Naive thymus-derived CD4-positive, alpha-beta T cell (primary cell): ENCODE data around the gene TIMM8B. TPM values are rescaled to one million over a fixed set of nuclear protein-coding genes. Genes with fewer than 3 reads are reported as not detected.
"Not testable (repeated sequence)": the region's sequence is repeated elsewhere in the genome, so short reads cannot be mapped to it uniquely, and the experiment has no call there.

Experiments
- ATAC-seq: fragments of 150-1000 bp; cut with Tn5 transposase; 2 replicates; pipeline ENCODE4 v1.10.0; 2021; ENCODE audit warnings: mild to moderate bottlenecking, moderate library complexity
- CTCF ChIA-PET: fragments of 350-600 bp; sonication (Branson Sonifier 250); formaldehyde crosslinking; loops from one replicate; lab custom pipeline; 2021; ENCODE audit warnings: antibody characterized with exemption; lab: Charles Lee
- POLR2A ChIA-PET: fragments of 350-600 bp; sonication (Branson Sonifier 250); formaldehyde crosslinking; loops from one replicate; lab custom pipeline; 2021; ENCODE audit warnings: antibody characterized with exemption, inconsistent platforms; lab: Charles Lee
- DNase-seq, 9 donors: peaks; one replicate each; pipeline versions ENCODE4 v3.0.0 to v3.0.0-alpha.2; 2020 to 2022; ENCODE audit warnings: mixed read lengths in 1 of 9
- H3K27ac ChIP-seq: one replicate; pipeline ENCODE4 v1.7.0; 2013; ENCODE audit warnings: mild to moderate bottlenecking, low read depth, low read length, moderate library complexity
- H3K27me3 ChIP-seq, 2 donors: one replicate each; pipeline ENCODE4 v1.7.0; 2013; ENCODE audit warnings: low read length in 2 of 2, mild to moderate bottlenecking in 2 of 2, moderate library complexity in 2 of 2; ENCODE audit not compliant: control insufficient read depth in 2 of 2, insufficient read depth in 2 of 2
- H3K36me3 ChIP-seq, 3 experiments: 1 replicate in 2 of 3; 2 replicates in 1 of 3; pipeline ENCODE4 v1.7.0; 2013; ENCODE audit warnings: low read length in 3 of 3, mild to moderate bottlenecking in 3 of 3, moderate library complexity in 1 of 3; ENCODE audit not compliant: insufficient read depth in 3 of 3, control insufficient read depth in 2 of 3
- H3K4me1 ChIP-seq, 2 donors: one replicate each; pipeline ENCODE4 v1.7.0; 2013; ENCODE audit warnings: low read length in 2 of 2, mild to moderate bottlenecking in 2 of 2, moderate library complexity in 1 of 2; ENCODE audit not compliant: control insufficient read depth in 2 of 2, insufficient read depth in 2 of 2
- H3K4me3 ChIP-seq: 2 replicates; pipeline ENCODE4 v1.7.0; 2013; ENCODE audit warnings: mild to moderate bottlenecking, low read length
- H3K9me3 ChIP-seq, 3 experiments: 1 replicate in 2 of 3; 2 replicates in 1 of 3; pipeline ENCODE4 v1.7.0; 2013; ENCODE audit warnings: low read length in 3 of 3; ENCODE audit not compliant: control insufficient read depth in 2 of 3
- H3K27ac Mint-ChIP-seq, 9 donors: one replicate each; pipeline ENCODE4 v1.8.0; 2020 to 2022; ENCODE audit warnings: mixed read lengths in 9 of 9, mild to moderate bottlenecking in 8 of 9, moderate library complexity in 5 of 9, inconsistent platforms in 2 of 9
- H3K27me3 Mint-ChIP-seq, 5 donors: one replicate each; pipeline ENCODE4 v1.8.0; 2021 to 2022; ENCODE audit warnings: mixed read lengths in 5 of 5, mild to moderate bottlenecking in 1 of 5
- H3K36me3 Mint-ChIP-seq, 5 donors: one replicate each; pipeline ENCODE4 v1.8.0; 2020 to 2022; ENCODE audit warnings: mixed read lengths in 5 of 5, mild to moderate bottlenecking in 3 of 5, inconsistent platforms in 1 of 5
- H3K4me1 Mint-ChIP-seq, 7 donors: one replicate each; pipeline ENCODE4 v1.8.0; 2020 to 2022; ENCODE audit warnings: mixed read lengths in 7 of 7, mild to moderate bottlenecking in 3 of 7, inconsistent platforms in 1 of 7
- H3K4me3 Mint-ChIP-seq, 10 donors: one replicate each; pipeline ENCODE4 v1.8.0; 2020 to 2022; ENCODE audit warnings: mild to moderate bottlenecking in 10 of 10, mixed read lengths in 10 of 10, moderate library complexity in 6 of 10, inconsistent platforms in 2 of 10
- H3K9me3 Mint-ChIP-seq, 11 donors: one replicate each; pipeline ENCODE4 v1.8.0; 2020 to 2022; ENCODE audit warnings: mixed read lengths in 11 of 11, mild to moderate bottlenecking in 4 of 11, inconsistent platforms in 1 of 11, moderate library complexity in 1 of 11
- intact Hi-C, 2 donors: fragments of 100-400 bp; cut with micrococcal nuclease; formaldehyde crosslinking; loops; one replicate each; pipeline ENCODE4 v1.15.1; 2023
- polyA plus RNA-seq, 2 donors: library from polyadenylated mRNA; unstranded; fragments of 300-500 nt; fragmentation: Illumina TruSeq; gene quantifications; one replicate each; pipeline ENCODE4 v1.2.3, GENCODE V29; 2021
- total RNA-seq, 6 experiments: library from RNA in 5 of 6; stranded (reverse) in 5 of 6; gene quantifications; 1 replicate in 5 of 6; 2 replicates in 1 of 6; pipeline ENCODE4 v1.2.3 and lab custom pipeline; 2021 to 2026

TIMM8B gene
- total and polyA plus RNA-seq, 7 experiments from 2014 or later, result 15.5 to 71.4 (median 28.6) TPM

- H3K4me1 ChIP-seq, result no peaks in the 10 kb centered on the region
- no peak overlapping the region for H3K27ac Mint-ChIP-seq
- ChIA-PET CTCF (no interaction called here), POLR2A (no interaction called here)
- peaks cover 6 to 59% (median 27%) of the 10 kb centered on the region in 5 donors for H3K36me3 Mint-ChIP-seq
- peaks cover 0 to 16% (median 0%) of the 10 kb centered on the region in 7 donors for H3K4me1 Mint-ChIP-seq
- H3K9me3 Mint-ChIP-seq, result no peaks in the 10 kb centered on the region
- no peak for DNase-seq
- peaks cover 0 to 60% (median 15%) of the 10 kb centered on the region in 3 experiments for H3K36me3 ChIP-seq
- H3K27ac ChIP-seq, result no peak overlapping the region
- no peaks in the 10 kb centered on the region for H3K27me3 Mint-ChIP-seq
- no peak overlapping the region for H3K4me3 Mint-ChIP-seq
- no peak for ATAC-seq
- intact Hi-C loops, result no loop called here
- no peaks in the 10 kb centered on the region for H3K27me3 ChIP-seq
- no peak overlapping the region for H3K4me3 ChIP-seq
- H3K9me3 ChIP-seq, result no peaks in the 10 kb centered on the region
Observed at GRCh38 chr11:112058103-112058502, 28.5 kb downstream of the TIMM8B start.

DNA sequence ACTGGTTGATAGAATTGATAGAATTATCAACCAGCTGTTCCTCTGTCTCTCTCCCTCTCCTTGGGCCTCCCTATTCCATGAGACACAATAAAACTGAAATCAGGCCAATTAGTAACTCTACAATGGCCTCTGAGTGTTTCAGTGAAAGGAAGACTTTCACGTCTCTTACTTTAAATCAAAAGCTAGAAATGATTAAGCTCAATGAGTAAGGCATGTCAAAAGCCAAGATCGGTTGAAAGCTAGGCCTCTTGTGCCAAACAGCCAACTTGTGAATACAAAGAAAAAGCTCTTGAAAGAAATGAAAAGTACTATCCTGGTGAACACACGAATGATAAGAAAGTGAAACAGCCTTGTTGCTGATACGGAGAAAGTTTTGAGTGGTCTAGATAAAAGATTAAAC is 29.4 kb downstream of the TIMM8B start:
- Mint-ChIP-seq H3K4me3 (peak overlapping the region in 1 of 10 donors; percentile 27), H3K27me3 (no peaks in the 10 kb centered on the region), H3K4me1 (peaks cover 0 to 16% (median 0%) of the 10 kb centered on the region in 7 donors), H3K36me3 (peaks cover 0 to 56% (median 25%) of the 10 kb centered on the region in 5 donors), H3K9me3 (no peaks in the 10 kb centered on the region), H3K27ac (peak overlapping the region in 1 of 9 donors; percentile 62)
- DNase-seq (no peak), ATAC-seq (no peak)
- Histone ChIP-seq H3K36me3 (peaks cover 0 to 59% (median 21%) of the 10 kb centered on the region in 3 experiments), H3K9me3 (no peaks in the 10 kb centered on the region), H3K4me1 (no peaks in the 10 kb centered on the region), H3K27ac (no peak overlapping the region), H3K4me3 (no peak overlapping the region), H3K27me3 (no peaks in the 10 kb centered on the region)
- intact Hi-C loops, result no loop called here
- ChIA-PET CTCF (no interaction called here), POLR2A (no interaction called here)

DNA sequence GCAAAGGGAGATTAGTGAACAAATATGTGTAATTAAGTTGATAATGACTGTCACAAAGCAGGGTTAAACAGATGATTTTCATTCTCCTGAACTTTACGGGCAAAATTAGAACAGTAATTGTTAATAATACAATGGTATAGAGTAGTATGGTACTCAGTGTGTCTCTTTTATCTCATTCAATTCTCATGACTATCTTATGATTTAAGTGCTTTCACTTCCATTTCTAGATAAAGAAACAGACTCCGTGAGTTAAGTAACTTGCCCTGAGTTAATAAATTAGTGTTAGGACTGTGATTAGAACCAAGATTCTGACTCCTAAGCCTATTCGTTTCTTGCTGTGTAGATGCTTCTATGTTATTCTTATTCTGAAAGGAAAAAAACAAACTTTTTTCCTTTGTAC is 34.8 kb downstream of the TIMM8B start:
- Mint-ChIP-seq H3K4me3 (no peak overlapping the region), H3K36me3 (peaks cover 16 to 75% (median 51%) of the 10 kb centered on the region in 5 donors), H3K9me3 (no peaks in the 10 kb centered on the region), H3K27me3 (no peaks in the 10 kb centered on the region), H3K27ac (no peak overlapping the region), H3K4me1 (peaks cover 0 to 17% (median 12%) of the 10 kb centered on the region in 7 donors)
- Histone ChIP-seq H3K36me3 (peaks cover 0 to 37% (median 15%) of the 10 kb centered on the region in 3 experiments), H3K27me3 (no peaks in the 10 kb centered on the region), H3K9me3 (no peaks in the 10 kb centered on the region), H3K4me3 (no peak overlapping the region), H3K27ac (no peak overlapping the region), H3K4me1 (no peaks in the 10 kb centered on the region)
- ChIA-PET POLR2A (no interaction called here), CTCF (no interaction called here)
- ATAC-seq (no peak), DNase-seq (no peak)
- intact Hi-C loops, result no loop called here

- CTCF ChIA-PET, result no interaction called here
- Mint-ChIP-seq H3K4me3 (no peak overlapping the region), H3K36me3 (peaks cover 19 to 80% (median 56%) of the 10 kb centered on the region in 5 donors), H3K27me3 (no peaks in the 10 kb centered on the region), H3K9me3 (no peaks in the 10 kb centered on the region), H3K4me1 (peaks cover 0 to 15% (median 12%) of the 10 kb centered on the region in 7 donors), H3K27ac (no peak overlapping the region)
- intact Hi-C loops, result no loop called here
- H3K27ac ChIP-seq, result no peak overlapping the region
- H3K27me3 ChIP-seq, result no peaks in the 10 kb centered on the region
- H3K4me3 ChIP-seq, result no peak overlapping the region
- no peaks in the 10 kb centered on the region for H3K4me1 ChIP-seq
- DNase-seq (no peak), ATAC-seq (no peak)
- no peaks in the 10 kb centered on the region for H3K9me3 ChIP-seq
- peaks cover 0 to 38% (median 17%) of the 10 kb centered on the region in 3 experiments for H3K36me3 ChIP-seq
- POLR2A ChIA-PET, result interaction anchor here (0.9 kb wide), 1 partner anchor 117 kb away, joined by 3 read pairs; no protein-coding TSS in a partner anchor
Observed at GRCh38 chr11:112050721-112051120, 35.8 kb downstream of the TIMM8B start.

DNA sequence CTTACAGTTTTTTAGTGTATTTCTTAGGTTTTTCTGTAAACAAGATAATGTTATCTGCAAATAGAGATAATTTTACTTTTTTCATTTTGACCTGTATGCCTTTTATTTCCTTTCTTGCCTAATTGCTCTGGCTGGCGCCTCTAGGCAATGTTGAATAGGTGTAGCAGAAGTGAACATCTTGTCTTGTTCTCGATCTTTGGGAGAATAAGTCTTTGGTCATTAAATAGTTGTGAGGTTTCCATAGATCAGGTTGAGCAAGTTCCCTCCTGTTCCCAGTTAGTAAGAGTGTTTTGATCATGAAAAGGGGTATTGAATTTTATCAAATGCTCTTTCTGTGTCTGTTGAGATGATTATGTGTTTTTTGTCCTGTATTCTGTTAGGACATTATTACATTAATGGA is 36.8 kb downstream of the TIMM8B start:
- H3K36me3 Mint-ChIP-seq, result peaks cover 19 to 82% (median 57%) of the 10 kb centered on the region in 5 donors
- peak overlapping the region in 3 of 9 donors; percentile 5 to 34 (median 8) for H3K27ac Mint-ChIP-seq

DNA sequence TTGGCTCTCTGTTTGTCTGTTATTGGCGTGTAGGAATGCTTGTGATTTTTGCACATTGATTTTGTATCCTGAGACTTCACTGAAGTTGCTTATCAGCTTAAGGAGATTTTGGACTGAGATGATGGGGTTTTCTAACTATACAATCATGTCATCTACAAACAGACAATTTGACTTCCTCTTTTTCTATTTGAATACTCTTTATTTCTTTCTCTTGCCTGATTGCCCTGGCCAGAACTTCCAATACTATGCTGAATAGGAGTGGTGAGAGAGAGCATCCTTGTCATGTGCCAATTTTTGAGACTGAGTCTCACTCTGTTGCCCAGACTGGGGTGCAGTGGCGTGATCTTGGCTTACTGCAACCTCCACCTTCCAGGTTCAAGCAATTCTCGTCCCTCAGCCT is 38.3 kb downstream of the TIMM8B start:
- H3K4me1 ChIP-seq, intact Hi-C loops, POLR2A ChIA-PET, DNase-seq, H3K27me3 ChIP-seq, H3K4me3 Mint-ChIP-seq, CTCF ChIA-PET, H3K4me3 ChIP-seq, ATAC-seq, H3K9me3 Mint-ChIP-seq, H3K27me3 Mint-ChIP-seq, H3K9me3 ChIP-seq, H3K27ac ChIP-seq: not testable (repeated sequence)
- Mint-ChIP-seq H3K36me3 (peaks cover 19 to 87% (median 53%) of the 10 kb centered on the region in 5 donors), H3K4me1 (peaks cover 0 to 15% (median 12%) of the 10 kb centered on the region in 7 donors), H3K27ac (peak overlapping the region in 1 of 9 donors; percentile 32)
- peaks cover 5 to 43% (median 20%) of the 10 kb centered on the region in 3 experiments for H3K36me3 ChIP-seq

More for the DNA sequence above, 36.8 kb downstream of the TIMM8B start:
- no peak for ATAC-seq
- Mint-ChIP-seq H3K4me1 (peaks cover 0 to 15% (median 12%) of the 10 kb centered on the region in 7 donors), H3K9me3 (no peaks in the 10 kb centered on the region), H3K4me3 (no peak overlapping the region), H3K27me3 (no peaks in the 10 kb centered on the region)
- CTCF ChIA-PET, result no interaction called here
- Histone ChIP-seq H3K4me3 (no peak overlapping the region), H3K9me3 (no peaks in the 10 kb centered on the region), H3K27me3 (no peaks in the 10 kb centered on the region), H3K4me1 (no peaks in the 10 kb centered on the region), H3K36me3 (peaks cover 5 to 45% (median 20%) of the 10 kb centered on the region in 3 experiments), H3K27ac (no peak overlapping the region)
- intact Hi-C loops, result no loop called here
- no peak for DNase-seq
- POLR2A ChIA-PET, result no interaction called here

- CTCF ChIA-PET, H3K9me3 Mint-ChIP-seq, H3K4me3 ChIP-seq, H3K27me3 Mint-ChIP-seq, intact Hi-C loops, H3K4me1 ChIP-seq, DNase-seq, POLR2A ChIA-PET, ATAC-seq, H3K27me3 ChIP-seq, H3K4me3 Mint-ChIP-seq, H3K27ac ChIP-seq, H3K9me3 ChIP-seq: not testable (repeated sequence)
- Mint-ChIP-seq H3K27ac (peak overlapping the region in 1 of 9 donors; percentile 79), H3K4me1 (peaks cover 0 to 26% (median 12%) of the 10 kb centered on the region in 7 donors), H3K36me3 (peaks cover 18 to 78% (median 46%) of the 10 kb centered on the region in 5 donors)
- H3K36me3 ChIP-seq, result peaks cover 5 to 38% (median 14%) of the 10 kb centered on the region in 3 experiments
Observed at GRCh38 chr11:112046647-112047046, 39.9 kb downstream of the TIMM8B start.
